Measurements from ENCODE around the gene HTR5A.

HTR5A gene

GRCh38 chr7:155130493-155130892, 60.4 kb downstream of the HTR5A start (continued):
- TF ChIP-seq ZNF202 (tag by site-specific recombination; IDR thresholded peaks at IDR 0.05; ENCODE audit: borderline replicate concordance) (no peak), ZNF140 (tag by site-specific recombination; IDR thresholded peaks at IDR 0.05) (no peak), PRDM2 (tag by site-specific recombination; IDR thresholded peaks at IDR 0.05; ENCODE audit: borderline replicate concordance) (no peak), ZNF266 (tag by site-specific recombination; IDR thresholded peaks at IDR 0.05; ENCODE audit: low read depth) (no peak), ZNF610 (tag by site-specific recombination; IDR thresholded peaks at IDR 0.05; ENCODE audit: borderline replicate concordance) (no peak), ZNF747 (tag by site-specific recombination; IDR thresholded peaks at IDR 0.05) (no peak), ZSCAN5A (tag by site-specific recombination; IDR thresholded peaks at IDR 0.05) (no peak), ZNF514 (tag by site-specific recombination; IDR thresholded peaks at IDR 0.05) (no peak), CTCF (tag by site-specific recombination; IDR thresholded peaks at IDR 0.05) (no peak), ZNF488 (tag by site-specific recombination; IDR thresholded peaks at IDR 0.05) (no peak), ZNF561 (tag by site-specific recombination; IDR thresholded peaks at IDR 0.05; ENCODE audit: borderline replicate concordance) (no peak), ELK4 (IDR thresholded peaks at IDR 0.05; ENCODE audit: borderline replicate concordance, low read depth, low read length) (no peak), ZNF24 (tag by site-specific recombination; IDR thresholded peaks at IDR 0.05) (no peak)

- no peaks in the 10 kb centered on the region for H3K36me3 ChIP-seq (ENCODE audit: control insufficient read depth in 2 of 2, insufficient read depth in 1 of 2, low read length in 2 of 2)
- CTCF ChIA-PET = no interaction called here
- POLR2A ChIA-PET = no interaction called here
- no peak overlapping the region for H3K4me3 ChIP-seq (ENCODE audit: low read depth, low read length)
- no peaks in the 10 kb centered on the region for H3K4me1 ChIP-seq (ENCODE audit: control insufficient read depth, insufficient read depth, low read length)
- H3K9me3 ChIP-seq (ENCODE audit: control insufficient read depth, insufficient read depth, low read depth, low read length) = no peaks in the 10 kb centered on the region
- no peak overlapping the region for H3K27ac ChIP-seq (ENCODE audit: extremely low read depth, low read depth, low read length)
- TF ChIP-seq ZFP69B (tag by site-specific recombination; IDR thresholded peaks at IDR 0.05) (no peak), ZNF214 (tag by site-specific recombination; IDR thresholded peaks at IDR 0.05; ENCODE audit: borderline replicate concordance) (no peak), ZNF426 (tag by site-specific recombination; IDR thresholded peaks at IDR 0.05) (no peak), OSR2 (tag by site-specific recombination; IDR thresholded peaks at IDR 0.05) (no peak), ZNF248 (tag by site-specific recombination; IDR thresholded peaks at IDR 0.05) (no peak), FEZF1 (tag by site-specific recombination; IDR thresholded peaks at IDR 0.05) (no peak), SETDB1 (IDR thresholded peaks at IDR 0.05; ENCODE audit: insufficient read length, low read length) (no peak), ZSCAN23 (tag by site-specific recombination; IDR thresholded peaks at IDR 0.05) (no peak), ZNF362 (tag by site-specific recombination; IDR thresholded peaks at IDR 0.05) (no peak), ZNF133 (tag by site-specific recombination; IDR thresholded peaks at IDR 0.05) (no peak), ZSCAN5A (tag by site-specific recombination; IDR thresholded peaks at IDR 0.05) (no peak)
Measured at GRCh38 chr7:155131090-155131489, 61.0 kb downstream of the HTR5A start.

Measured in HEK293 (cell line).